Keratinocyte (primary cell): Measurements from ENCODE around the gene C19orf73. TPM values are rescaled to one million over a fixed set of nuclear protein-coding genes. Genes with fewer than 3 reads are reported as not detected.

Experiments
- DNase-seq: peaks from one replicate; pipeline ENCODE4 v3.0.0-alpha.2; 2011; ENCODE audit warnings: low read depth, missing footprints, low spot score
- FAIRE-seq: peaks from 2 replicates; lab custom pipeline; 2011; peaks lifted over from hg19 to GRCh38; lab: Jason Lieb, UNC
- H2AFZ ChIP-seq: 2 replicates; pipeline ENCODE4 v1.6.0; 2012; ENCODE audit warnings: low read length, control low read depth, inconsistent platforms; ENCODE audit not compliant: control insufficient read depth
- H3K27ac ChIP-seq: 2 replicates; pipeline ENCODE4 v1.5.1; 2011; ENCODE audit warnings: low read length; ENCODE audit not compliant: control insufficient read depth, insufficient read depth
- H3K27me3 ChIP-seq: 3 replicates; pipeline ENCODE4 v1.6.0; 2011; ENCODE audit warnings: low read length; ENCODE audit not compliant: control insufficient read depth, insufficient read depth; ENCODE audit errors: extremely low read depth
- H3K36me3 ChIP-seq, 2 experiments: 2 replicates in 1 of 2; 3 replicates in 1 of 2; pipeline ENCODE4 v1.5.1; 2011; ENCODE audit warnings: low read length in 2 of 2, mild to moderate bottlenecking in 1 of 2; ENCODE audit not compliant: control insufficient read depth in 2 of 2, insufficient read depth in 2 of 2; ENCODE audit errors: extremely low read depth in 1 of 2
- H3K4me1 ChIP-seq: 3 replicates; pipeline ENCODE4 v1.5.1; 2011; ENCODE audit warnings: low read length; ENCODE audit not compliant: control insufficient read depth, insufficient read depth; ENCODE audit errors: extremely low read depth
- H3K4me2 ChIP-seq: 3 replicates; pipeline ENCODE4 v1.6.0; 2011; ENCODE audit warnings: low read depth, low read length; ENCODE audit not compliant: control insufficient read depth, insufficient read depth; ENCODE audit errors: extremely low read depth
- H3K4me3 ChIP-seq, 3 experiments: fragments of 200-600 bp in 1 of 3; sonication (generic) in 1 of 3; 2 replicates in 2 of 3; 3 replicates in 1 of 3; pipeline ENCODE4 v1.5.1; 2011 to 2016; ENCODE audit warnings: low read length in 3 of 3, mild to moderate bottlenecking in 3 of 3, control low read depth in 2 of 3, inconsistent platforms in 1 of 3, low read depth in 1 of 3, mixed read lengths in 1 of 3, mixed run types in 1 of 3, moderate library complexity in 1 of 3; ENCODE audit not compliant: control insufficient read depth in 2 of 3, insufficient read depth in 2 of 3; ENCODE audit errors: extremely low read depth in 1 of 3
- H3K79me2 ChIP-seq: 2 replicates; pipeline ENCODE4 v1.6.0; 2012; ENCODE audit warnings: low read length; ENCODE audit not compliant: control insufficient read depth, insufficient read depth
- H3K9ac ChIP-seq: 3 replicates; pipeline ENCODE4 v1.6.0; 2011; ENCODE audit warnings: low read length; ENCODE audit not compliant: control insufficient read depth, insufficient read depth; ENCODE audit errors: extremely low read depth
- H3K9me1 ChIP-seq: 3 replicates; pipeline ENCODE4 v1.6.0; 2011; ENCODE audit warnings: low read length; ENCODE audit not compliant: control insufficient read depth, insufficient read depth; ENCODE audit errors: extremely low read depth
- H3K9me3 ChIP-seq: 2 replicates; pipeline ENCODE4 v1.5.1; 2012; ENCODE audit warnings: low read depth, low read length; ENCODE audit not compliant: control insufficient read depth
- H4K20me1 ChIP-seq: 3 replicates; pipeline ENCODE4 v1.6.0; 2011; ENCODE audit warnings: low read length; ENCODE audit not compliant: control insufficient read depth, insufficient read depth; ENCODE audit errors: extremely low read depth
- CTCF ChIP-seq, 3 experiments: IDR thresholded peaks in 1 of 3; conservative IDR thresholded peaks in 1 of 3; optimal IDR thresholded peaks in 1 of 3; 2 replicates in 2 of 3; 3 replicates in 1 of 3; pipeline versions ENCODE3 to v1.5.1; 2011; ENCODE audit warnings: low read length in 3 of 3, mild to moderate bottlenecking in 3 of 3, moderate library complexity in 2 of 3, control low read depth in 1 of 3, inconsistent platforms in 1 of 3; ENCODE audit not compliant: insufficient read depth in 2 of 3; ENCODE audit errors: extremely low read depth in 1 of 3
- EZH2 ChIP-seq: IDR thresholded peaks from one replicate; pipeline ENCODE4 v1.6.1; 2012; ENCODE audit warnings: inconsistent platforms, mild to moderate bottlenecking, low read length, moderate library complexity
- dilution Hi-C: fragments of 300-500 bp; cut with MboI; formaldehyde crosslinking; loops from one replicate; pipeline ENCODE4 v1.7.0; 2020; ENCODE audit warnings: low sequenced_read_pairs; ENCODE audit not compliant: extremely low pct_ligation_motif_present
- polyA plus RNA-seq, 5 experiments: library from polyadenylated mRNA; depleted of rRNA in 3 of 5; stranded (reverse) in 3 of 5; stranded (forward) in 1 of 5; unstranded in 1 of 5; fragments of >200 nt; gene quantifications; 1 replicate in 1 of 5; 2 replicates in 3 of 5; 3 replicates in 1 of 5; pipeline versions ENCODE4 v1.2.1 to v1.2.3, GENCODE V29; 2011 to 2012; ENCODE audit warnings: missing spikeins in 2 of 5, low read depth in 1 of 5, low replicate concordance in 1 of 5

C19orf73 gene
- polyA plus RNA-seq, 1 donor (not counting 4 experiments of a cell fraction or from before 2014, with no cell fraction given) = 0.71 TPM

GRCh38 chr19:49085020-49085867 is 33.7 kb downstream of the C19orf73 start, which contains the start of gene SNRNP70:
Gene SNRNP70 (plus strand): TSS chr19:49085451. CDS start chr19:49086415, 964 bp downstream.
- peaks cover 18% of the 10 kb centered on the region for H4K20me1 ChIP-seq
- H3K79me2 ChIP-seq = peaks cover 46% of the 10 kb centered on the region
- peak within 1 kb of the TSS; percentile 89 for H2AFZ ChIP-seq
- TF ChIP-seq CTCF (optimal IDR thresholded peaks at IDR 0.05 in 1 of 3, IDR thresholded peaks at IDR 0.05 in 1 of 3, conservative IDR thresholded peaks at IDR 0.05 in 1 of 3; ENCODE audit: extremely low read depth in 1 of 3, insufficient read depth in 2 of 3, low read length in 3 of 3) = no peak
- dilution Hi-C loops = no loop called here
- no peaks in the 10 kb centered on the region for H3K9me1 ChIP-seq
- peak within 1 kb of the TSS; percentile 84 for H3K4me2 ChIP-seq
- no peaks in the 10 kb centered on the region for H3K27me3 ChIP-seq
- FAIRE-seq (peak; percentile 34), DNase-seq (peak; percentile 95)
- peaks cover 16% of the 10 kb centered on the region for H3K4me1 ChIP-seq
- H3K9me3 ChIP-seq = no peaks in the 10 kb centered on the region
- H3K9ac ChIP-seq = peak within 1 kb of the TSS; percentile 91
- peak within 1 kb of the TSS; percentile 83 for H3K27ac ChIP-seq
- H3K36me3 ChIP-seq = peaks cover 12 to 21% of the 10 kb centered on the region in 2 experiments
- H3K4me3 ChIP-seq = peak within 1 kb of the TSS; percentile 39 to 88 (median 75)

- Histone ChIP-seq H3K27me3 (no peaks in the 10 kb centered on the region), H3K4me2 (peak overlapping the region; percentile 79), H3K4me1 (peaks cover 16% of the 10 kb centered on the region), H2AFZ (peak overlapping the region; percentile 79), H3K36me3 (peaks cover 7 to 15% of the 10 kb centered on the region in 2 experiments), H3K4me3 (peak overlapping the region; percentile 24 to 88 (median 75)), H4K20me1 (peaks cover 16% of the 10 kb centered on the region), H3K9me1 (no peaks in the 10 kb centered on the region), H3K9ac (peak overlapping the region; percentile 91), H3K9me3 (no peaks in the 10 kb centered on the region), H3K27ac (peak overlapping the region; percentile 83), H3K79me2 (peaks cover 39% of the 10 kb centered on the region)
- FAIRE-seq (no peak), DNase-seq (no peak)
- TF ChIP-seq EZH2 (no peak), CTCF (optimal IDR thresholded peaks at IDR 0.05 in 1 of 3, IDR thresholded peaks at IDR 0.05 in 1 of 3, conservative IDR thresholded peaks at IDR 0.05 in 1 of 3; ENCODE audit: extremely low read depth in 1 of 3, insufficient read depth in 2 of 3, low read length in 3 of 3) (no peak)
- dilution Hi-C loops = no loop called here
Observed at GRCh38 chr19:49084206-49085019, 34.5 kb downstream of the C19orf73 start.
